Cardiac septum (tissue), 1 donor: ENCODE results near the gene KCNMA1. TPM values are rescaled to one million over a fixed set of nuclear protein-coding genes. Genes with fewer than 3 reads are reported as not detected.

ENCODE experiments used
- DNase-seq: peaks from one replicate; pipeline ENCODE4 v3.0.0-alpha.2; 2020; ENCODE audit warnings: low spot score
- intact Hi-C: fragments of 100-400 bp; cut with DNase I; formaldehyde crosslinking; loops from one replicate; pipeline ENCODE4 v1.14.0; 2022
- total RNA-seq: library from RNA; stranded (reverse); fragmentation: NEBNext Ultra II Directional; extraction: Animal tissue kit (Norgen Biotek cat#: 25700); gene quantifications from one replicate; pipeline ENCODE4 v1.2.1, GENCODE V29; 2021
- donor health status: DM: no; HTN: no; CAD: no.

The KCNMA1 gene
- total RNA-seq, 1 donor from 2014 or later: 2.0 TPM

- intact Hi-C loops: loop anchor here (5.0 kb wide), 1 partner anchor 100 kb away; no protein-coding TSS in a partner anchor
These were observed 525.7 kb downstream of the KCNMA1 start for GRCh38 chr10:77111611-77112550.

GRCh38 chr10:77110757-77111156, 526.9 kb downstream of the KCNMA1 start:
- intact Hi-C loops: loop anchor here (5.0 kb wide), 1 partner anchor 98 kb away; no protein-coding TSS in a partner anchor
- no peak for DNase-seq

More at GRCh38 chr10:77111611-77112550, 525.7 kb downstream of the KCNMA1 start:
- DNase-seq: no peak

- intact Hi-C loops: no loop called here
- DNase-seq: no peak
These were observed 528.1 kb downstream of the KCNMA1 start for GRCh38 chr10:77109351-77109994.

- intact Hi-C loops: no loop called here
- DNase-seq: no peak
These were observed 530.9 kb downstream of the KCNMA1 start for GRCh38 chr10:77106676-77107075.

GRCh38 chr10:77105761-77106221, 531.8 kb downstream of the KCNMA1 start:
- intact Hi-C loops: no loop called here
- no peak for DNase-seq

GRCh38 chr10:77104459-77104980, 533.1 kb downstream of the KCNMA1 start:
- DNase-seq: no peak
- intact Hi-C loops: no loop called here

GRCh38 chr10:77103213-77103612, 534.4 kb downstream of the KCNMA1 start:
- intact Hi-C loops: no loop called here
- DNase-seq: no peak

- intact Hi-C loops: no loop called here
- no peak for DNase-seq
These were observed 536.3 kb downstream of the KCNMA1 start for GRCh38 chr10:77101341-77101740.

- intact Hi-C loops: no loop called here
- DNase-seq: no peak
These were observed 538.5 kb downstream of the KCNMA1 start for GRCh38 chr10:77099136-77099535.

GRCh38 chr10:77097625-77098024, 540.0 kb downstream of the KCNMA1 start:
- intact Hi-C loops: no loop called here
- no peak for DNase-seq

- DNase-seq: no peak
- intact Hi-C loops: no loop called here
These were observed 544.5 kb downstream of the KCNMA1 start for GRCh38 chr10:77093126-77093525.

- intact Hi-C loops: no loop called here
- DNase-seq: no peak
These were observed 545.9 kb downstream of the KCNMA1 start for GRCh38 chr10:77091597-77092165.

GRCh38 chr10:77090381-77091356, 546.9 kb downstream of the KCNMA1 start:
- intact Hi-C loops: no loop called here
- DNase-seq: no peak

GRCh38 chr10:77087366-77087765, 550.2 kb downstream of the KCNMA1 start:
- no peak for DNase-seq
- intact Hi-C loops: no loop called here

GRCh38 chr10:77086081-77086480, 551.5 kb downstream of the KCNMA1 start:
- intact Hi-C loops: no loop called here
- DNase-seq: no peak

GRCh38 chr10:77085344-77085743, 552.3 kb downstream of the KCNMA1 start:
- intact Hi-C loops: no loop called here

GRCh38 chr10:77084431-77085144, 553.0 kb downstream of the KCNMA1 start:
- intact Hi-C loops: no loop called here
- DNase-seq: no peak

More at GRCh38 chr10:77085344-77085743, 552.3 kb downstream of the KCNMA1 start:
- no peak for DNase-seq

- intact Hi-C loops: no loop called here
- DNase-seq: no peak
These were observed 554.9 kb downstream of the KCNMA1 start for GRCh38 chr10:77082601-77083252.
